ENCODE data around the gene BCO1.

- no peak for TF ChIP-seq CTCF (IDR thresholded peaks at IDR 0.05)
- no peak for TF ChIP-seq ZFX (IDR thresholded peaks at IDR 0.05; ENCODE audit: borderline replicate concordance)
Measured at GRCh38 chr16:81229811-81230210, 8.7 kb upstream of the BCO1 start.

Data from 22Rv1 (cell line).